H1 (cell line): ENCODE results near the gene EPHA4. TPM values are rescaled to one million over a fixed set of nuclear protein-coding genes. Genes with fewer than 3 reads are reported as not detected.

Experiments used
- CTCF ChIA-PET: fragments of 300-600 bp; sonication (Branson Sonifier 250); formaldehyde crosslinking; loops from one replicate; lab custom pipeline; 2021; ENCODE audit not compliant: partially characterized antibody; lab: Charles Lee
- POLR2A ChIA-PET: fragments of 300-600 bp; sonication (Branson Sonifier 250); formaldehyde crosslinking; loops from one replicate; lab custom pipeline; 2021; ENCODE audit warnings: inconsistent platforms; ENCODE audit not compliant: partially characterized antibody; lab: Charles Lee
- DNase-seq, 2 experiments: peaks; one replicate each; pipeline versions ENCODE4 v3.0.0 to v3.0.0-alpha.2; 2010 to 2022; ENCODE audit warnings: low spot score in 2 of 2, low read depth in 1 of 2, mixed read lengths in 1 of 2
- FAIRE-seq: peaks from 2 replicates; lab custom pipeline; 2011; peaks lifted over from hg19 to GRCh38; lab: Jason Lieb, UNC
- H2AFZ ChIP-seq: 2 replicates; pipeline ENCODE4 v1.8.1; 2012; ENCODE audit warnings: low read length, inconsistent platforms
- H2AK5ac ChIP-seq: 2 replicates; pipeline ENCODE4 v1.6.1; 2013; ENCODE audit warnings: low read depth, low read length
- H2BK120ac ChIP-seq: replicated peaks from 2 replicates; pipeline ENCODE3; 2013; ENCODE audit warnings: low read depth, low read length, inconsistent platforms
- H2BK12ac ChIP-seq: 2 replicates; pipeline ENCODE4 v1.6.1; 2013; ENCODE audit warnings: low read depth, low read length
- H2BK15ac ChIP-seq: 2 replicates; pipeline ENCODE4 v1.6.1; 2013; ENCODE audit warnings: low read length
- H2BK20ac ChIP-seq: 2 replicates; pipeline ENCODE4 v1.6.1; 2013; ENCODE audit warnings: low read length
- H2BK5ac ChIP-seq: 2 replicates; pipeline ENCODE4 v1.6.1; 2013; ENCODE audit warnings: low read depth, low read length
- H3K14ac ChIP-seq: 2 replicates; pipeline ENCODE4 v1.6.1; 2013; ENCODE audit warnings: inconsistent platforms; ENCODE audit not compliant: insufficient read length
- H3K18ac ChIP-seq: 2 replicates; pipeline ENCODE4 v1.6.1; 2013; ENCODE audit warnings: low read length; ENCODE audit errors: extremely low read depth
- H3K23ac ChIP-seq: 2 replicates; pipeline ENCODE4 v1.6.1; 2013; ENCODE audit warnings: inconsistent platforms; ENCODE audit not compliant: insufficient read length
- H3K23me2 ChIP-seq: 2 replicates; pipeline ENCODE4 v1.6.1; 2013; ENCODE audit warnings: low read depth, low read length
- H3K27ac ChIP-seq: 2 replicates; pipeline ENCODE4 v1.6.1; 2011; ENCODE audit warnings: low read depth, low read length, inconsistent platforms
- H3K27me3 ChIP-seq, 4 experiments: replicated peaks in 1 of 4; 1 replicate in 1 of 4; 2 replicates in 3 of 4; pipeline versions ENCODE4 v1.6.1 to v1.8.1; 2011 to 2013; ENCODE audit warnings: low read length in 3 of 4, mild to moderate bottlenecking in 3 of 4, inconsistent platforms in 2 of 4, mixed read lengths in 2 of 4, moderate library complexity in 1 of 4; ENCODE audit not compliant: control insufficient read depth in 3 of 4, insufficient read depth in 3 of 4; ENCODE audit errors: extremely low read depth in 1 of 4
- H3K36me3 ChIP-seq, 4 experiments: 2 replicates each; pipeline versions ENCODE4 v1.6.1 to v1.8.1; 2011 to 2013; ENCODE audit warnings: mild to moderate bottlenecking in 4 of 4, low read length in 3 of 4, moderate library complexity in 2 of 4, control low read depth in 1 of 4, inconsistent platforms in 1 of 4; ENCODE audit not compliant: insufficient read depth in 4 of 4, control insufficient read depth in 2 of 4
- H3K4ac ChIP-seq: replicated peaks from 2 replicates; pipeline ENCODE3; 2013; ENCODE audit warnings: low read length, low read depth, mixed read lengths, inconsistent platforms; ENCODE audit not compliant: insufficient read length
- H3K4me1 ChIP-seq, 4 experiments: replicated peaks in 1 of 4; 1 replicate in 1 of 4; 2 replicates in 3 of 4; pipeline versions ENCODE4 v1.6.1 to v1.8.1; 2011 to 2013; ENCODE audit warnings: low read length in 3 of 4, inconsistent platforms in 2 of 4, mixed read lengths in 1 of 4; ENCODE audit not compliant: insufficient read depth in 4 of 4, control insufficient read depth in 3 of 4
- H3K4me2 ChIP-seq, 2 experiments: 2 replicates each; pipeline versions ENCODE4 v1.6.1 to v1.8.1; 2011 to 2013; ENCODE audit warnings: low read depth in 2 of 2, low read length in 2 of 2, control low read depth in 1 of 2, inconsistent platforms in 1 of 2, mild to moderate bottlenecking in 1 of 2; ENCODE audit not compliant: insufficient read depth in 1 of 2
- H3K4me3 ChIP-seq, 4 experiments: fragments of 200-600, 300-600 bp in 1 of 4; sonication (generic), shearing (Covaris generic), sonication (Bioruptor Twin) in 1 of 4; 2 replicates each; pipeline versions ENCODE4 v1.5.1 to v1.8.1; 2011 to 2016; ENCODE audit warnings: low read length in 4 of 4, low read depth in 3 of 4, control low read depth in 2 of 4, inconsistent platforms in 2 of 4, mild to moderate bottlenecking in 2 of 4, mixed read lengths in 1 of 4, moderate library complexity in 1 of 4; ENCODE audit not compliant: insufficient read depth in 2 of 4; ENCODE audit errors: extremely low read depth in 1 of 4
- H3K56ac ChIP-seq: replicated peaks from 2 replicates; pipeline ENCODE3; 2013; ENCODE audit warnings: low read depth, mild to moderate bottlenecking, mixed read lengths, low read length, inconsistent platforms; ENCODE audit not compliant: insufficient read length
- H3K79me1 ChIP-seq: 2 replicates; pipeline ENCODE4 v1.6.1; 2013; ENCODE audit warnings: low read depth, low read length, control low read depth
- H3K79me2 ChIP-seq, 2 experiments: 2 replicates each; pipeline versions ENCODE4 v1.6.1 to v1.8.1; 2012 to 2013; ENCODE audit warnings: low read length in 2 of 2, mild to moderate bottlenecking in 2 of 2, inconsistent platforms in 1 of 2; ENCODE audit not compliant: insufficient read depth in 2 of 2, control insufficient read depth in 1 of 2
- H3K9ac ChIP-seq, 4 experiments: replicated peaks in 1 of 4; 1 replicate in 1 of 4; 2 replicates in 3 of 4; pipeline versions ENCODE4 v1.6.1 to v1.8.1; 2011 to 2013; ENCODE audit warnings: low read depth in 3 of 4, low read length in 3 of 4, control low read depth in 2 of 4, mild to moderate bottlenecking in 2 of 4, moderate library complexity in 2 of 4, inconsistent platforms in 1 of 4; ENCODE audit errors: extremely low read depth in 1 of 4
- H3K9me3 ChIP-seq, 2 experiments: 2 replicates each; pipeline versions ENCODE4 v1.6.1 to v1.8.1; 2012 to 2013; ENCODE audit warnings: mild to moderate bottlenecking in 2 of 2, moderate library complexity in 2 of 2, control low read depth in 1 of 2, inconsistent platforms in 1 of 2, low read depth in 1 of 2, low read length in 1 of 2, mixed read lengths in 1 of 2; ENCODE audit not compliant: insufficient read depth in 2 of 2
- H4K20me1 ChIP-seq, 2 experiments: replicated peaks in 1 of 2; 2 replicates each; pipeline versions ENCODE3 to v1.8.1; 2011 to 2013; ENCODE audit warnings: inconsistent platforms in 2 of 2, low read length in 2 of 2, mild to moderate bottlenecking in 1 of 2; ENCODE audit not compliant: insufficient read depth in 2 of 2, control insufficient read depth in 1 of 2
- H4K5ac ChIP-seq: 2 replicates; pipeline ENCODE4 v1.6.1; 2013; ENCODE audit warnings: low read length, low read depth, mixed read lengths, inconsistent platforms; ENCODE audit not compliant: insufficient read length
- H4K8ac ChIP-seq: 2 replicates; pipeline ENCODE4 v1.8.0; 2013; ENCODE audit warnings: mild to moderate bottlenecking, moderate library complexity, low read length, inconsistent platforms; ENCODE audit not compliant: insufficient read depth; ENCODE audit errors: extremely low read depth
- H4K91ac ChIP-seq: replicated peaks from 2 replicates; pipeline ENCODE3; 2013; ENCODE audit warnings: low read length, mixed read lengths, inconsistent platforms; ENCODE audit not compliant: insufficient read length
- CBX8 ChIP-seq: fragments of 300-800, 300-1000 bp; sonication (generic); IDR thresholded peaks from 2 replicates; pipeline ENCODE4 v1.7.1; 2016; ENCODE audit warnings: low read depth, low read length, borderline replicate concordance
- PHF8 ChIP-seq: fragments of 200-600 bp; sonication (generic); conservative IDR thresholded peaks from 2 replicates; pipeline ENCODE4 v1.7.1; 2012; ENCODE audit warnings: low read depth, mild to moderate bottlenecking, inconsistent platforms, low read length, moderate library complexity
- POLR2A ChIP-seq, 2 experiments: IDR thresholded peaks; 1 replicate in 1 of 2; 2 replicates in 1 of 2; pipeline ENCODE4 v1.6.1; 2011; ENCODE audit warnings: low read depth in 2 of 2, low read length in 2 of 2, mild to moderate bottlenecking in 2 of 2; ENCODE audit errors: control extremely low read depth in 1 of 2
- WGBS, 2 experiments: shearing (Covaris generic) in 1 of 2; methylation state at CpG; one replicate each; pipeline versions ENCODE4 v1.1.6 to v1.1.7; 2013 to 2015; ENCODE audit warnings: low lambda C conversion rate in 2 of 2, mixed read lengths in 2 of 2, inconsistent platforms in 1 of 2, low coverage in 1 of 2, missing lambda C conversion rate in 1 of 2; ENCODE audit not compliant: insufficient replicate concordance in 2 of 2, insufficient coverage in 1 of 2, insufficient read length in 1 of 2; ENCODE audit errors: extremely low coverage in 1 of 2, missing lambda C conversion rate in 1 of 2; 5-methylcytosine and 5-hydroxymethylcytosine counted together
- polyA plus RNA-seq, 7 experiments: library from polyadenylated mRNA; depleted of rRNA in 3 of 7; stranded (reverse) in 5 of 7; unstranded in 2 of 7; fragments of >200 nt in 5 of 7; fragments of 200-250 nt in 2 of 7; gene quantifications; 1 replicate in 5 of 7; 2 replicates in 1 of 7; 4 replicates in 1 of 7; pipeline versions ENCODE4 v1.2.1 to v1.2.3, GENCODE V29; 2011 to 2013; ENCODE audit warnings: missing spikeins in 2 of 7, mixed read lengths in 2 of 7
- total RNA-seq: library from RNA; stranded (reverse); fragmentation: NEBNext Ultra II Directional; extraction: Animal tissue kit (Norgen Biotek cat#: 25700); gene quantifications from 2 replicates; pipeline ENCODE4 v1.2.1, GENCODE V29; 2021

Gene EPHA4
- total and polyA plus RNA-seq, 2 of the 8 experiments (the other 6 are each of a cell fraction or from before 2014, with no cell fraction given) = 4.3 to 5.7 TPM

GRCh38 chr2:221612161-221612560 lies 40.1 kb upstream of the EPHA4 start:
- Histone ChIP-seq H3K4ac (no peak overlapping the region), H3K14ac (no peak overlapping the region), H4K91ac (no peak overlapping the region), H3K4me2 (no peak overlapping the region), H2BK20ac (no peak overlapping the region), H3K36me3 (no peaks in the 10 kb centered on the region), H3K9me3 (no peaks in the 10 kb centered on the region), H3K4me3 (no peak overlapping the region), H3K23me2 (no peaks in the 10 kb centered on the region), H3K4me1 (peaks cover 0 to 3% (median 0%) of the 10 kb centered on the region in 4 experiments; a peak in 1 of 7 replicates), H3K27ac (no peak overlapping the region), H4K8ac (no peak overlapping the region), H3K79me2 (no peaks in the 10 kb centered on the region), H2BK120ac (no peak overlapping the region), H3K79me1 (no peaks in the 10 kb centered on the region), H3K23ac (no peak overlapping the region), H2BK5ac (no peak overlapping the region), H3K9ac (no peak overlapping the region), H2AFZ (no peak overlapping the region), H4K5ac (no peak overlapping the region), H3K56ac (no peak overlapping the region), H3K27me3 (no peaks in the 10 kb centered on the region), H2AK5ac (no peak overlapping the region), H2BK15ac (no peak overlapping the region), H3K18ac (no peak overlapping the region), H4K20me1 (no peaks in the 10 kb centered on the region), H2BK12ac (no peak overlapping the region)
- no peak for DNase-seq
- WGBS, 2 experiments = 98% methylated on average over 4 of the region's 4 CpGs; no CpG with 5 or more reads in 1 of the 2 experiments
- ChIA-PET POLR2A (no interaction called here), CTCF (no interaction called here)
- FAIRE-seq = no peak
- TF ChIP-seq PHF8 (no peak), CBX8 (no peak), POLR2A (IDR thresholded peaks at IDR 0.05; ENCODE audit: control extremely low read depth in 1 of 2, low read depth in 2 of 2, low read length in 2 of 2) (no peak)
